ENCODE results near the gene ADIG. TPM values are rescaled to one million over a fixed set of nuclear protein-coding genes. Genes with fewer than 3 reads are reported as not detected.

The ADIG gene
- total and polyA plus RNA-seq, 4 donors = not detected

DNA sequence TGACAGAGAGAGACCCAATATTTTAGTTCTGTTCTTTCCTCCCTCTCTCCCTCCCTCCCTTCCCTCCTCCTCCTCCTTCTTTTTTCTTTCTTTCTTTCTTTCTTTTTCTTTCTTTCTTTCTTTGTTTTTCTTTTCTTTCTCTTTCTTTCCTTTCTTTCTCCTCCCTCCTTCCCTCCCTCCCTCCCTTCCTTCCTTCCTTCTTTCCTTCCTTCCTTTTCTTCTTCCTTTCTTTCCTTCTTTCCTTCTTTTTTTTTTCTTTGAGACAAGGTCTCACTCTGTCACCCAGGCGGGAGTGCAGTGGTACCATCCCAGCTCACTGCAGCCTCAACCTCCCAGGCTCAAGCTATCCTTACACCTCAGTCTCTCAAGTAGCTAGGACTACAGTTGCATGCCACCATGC is 49.0 kb downstream of the ADIG start:
- WGBS, 2 donors = 76 to 86% methylated on average over 1 of the region's 1 CpG
- no peak overlapping the region for H3K4me3 ChIP-seq (ENCODE audit: low read length in 2 of 2)
- intact Hi-C loops (cut with DNase I) = no loop called here
- H3K9me3 ChIP-seq (ENCODE audit: control insufficient read depth, low read length) = no peaks in the 10 kb centered on the region
- DNase-seq (no peak), ATAC-seq (ENCODE audit: low FRiP score) (no peak)
- H3K27ac ChIP-seq (ENCODE audit: low read depth in 1 of 2, low read length in 2 of 2) = no peak overlapping the region
- no peaks in the 10 kb centered on the region for H3K36me3 ChIP-seq (ENCODE audit: control insufficient read depth in 1 of 2, insufficient read depth in 2 of 2, low read length in 1 of 2)
- H3K4me1 ChIP-seq (ENCODE audit: control insufficient read depth in 1 of 2, insufficient read depth in 2 of 2, low read length in 2 of 2) = no peaks in the 10 kb centered on the region
- no peaks in the 10 kb centered on the region for H3K27me3 ChIP-seq (ENCODE audit: control insufficient read depth in 1 of 2, insufficient read depth in 2 of 2, low read length in 1 of 2)

DNA sequence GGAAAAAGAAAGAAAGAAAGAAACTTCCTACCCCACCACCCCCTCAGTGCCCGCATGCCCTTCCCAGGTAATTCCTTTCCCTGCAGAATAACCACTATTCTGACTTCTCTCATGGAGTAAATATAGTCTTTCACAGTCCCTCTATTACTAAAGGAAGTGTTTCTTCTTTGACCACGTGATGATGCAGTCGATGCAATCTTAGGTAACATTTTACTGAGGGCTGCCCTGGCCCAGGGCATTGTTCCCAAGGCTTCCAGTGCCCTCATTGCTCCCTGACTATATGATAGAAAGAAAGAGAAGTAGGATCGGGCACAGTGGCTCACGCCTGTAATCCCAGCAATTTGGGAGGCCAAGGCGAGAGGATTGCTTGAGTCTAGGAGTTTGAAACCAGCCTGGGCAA is 49.7 kb downstream of the ADIG start:
- 76% methylated on average over 6 of the region's 6 CpGs for WGBS, 2 donors
- Histone ChIP-seq H3K27me3 (ENCODE audit: control insufficient read depth in 1 of 2, insufficient read depth in 2 of 2, low read length in 1 of 2) (no peaks in the 10 kb centered on the region), H3K4me3 (ENCODE audit: low read length in 2 of 2) (no peak overlapping the region), H3K27ac (ENCODE audit: low read depth in 1 of 2, low read length in 2 of 2) (no peak overlapping the region), H3K36me3 (ENCODE audit: control insufficient read depth in 1 of 2, insufficient read depth in 2 of 2, low read length in 1 of 2) (no peaks in the 10 kb centered on the region), H3K9me3 (ENCODE audit: control insufficient read depth, low read length) (no peaks in the 10 kb centered on the region), H3K4me1 (ENCODE audit: control insufficient read depth in 1 of 2, insufficient read depth in 2 of 2, low read length in 2 of 2) (no peaks in the 10 kb centered on the region)
- no peak for DNase-seq
- intact Hi-C loops (cut with DNase I) = no loop called here
- no peak for ATAC-seq (ENCODE audit: low FRiP score)

DNA sequence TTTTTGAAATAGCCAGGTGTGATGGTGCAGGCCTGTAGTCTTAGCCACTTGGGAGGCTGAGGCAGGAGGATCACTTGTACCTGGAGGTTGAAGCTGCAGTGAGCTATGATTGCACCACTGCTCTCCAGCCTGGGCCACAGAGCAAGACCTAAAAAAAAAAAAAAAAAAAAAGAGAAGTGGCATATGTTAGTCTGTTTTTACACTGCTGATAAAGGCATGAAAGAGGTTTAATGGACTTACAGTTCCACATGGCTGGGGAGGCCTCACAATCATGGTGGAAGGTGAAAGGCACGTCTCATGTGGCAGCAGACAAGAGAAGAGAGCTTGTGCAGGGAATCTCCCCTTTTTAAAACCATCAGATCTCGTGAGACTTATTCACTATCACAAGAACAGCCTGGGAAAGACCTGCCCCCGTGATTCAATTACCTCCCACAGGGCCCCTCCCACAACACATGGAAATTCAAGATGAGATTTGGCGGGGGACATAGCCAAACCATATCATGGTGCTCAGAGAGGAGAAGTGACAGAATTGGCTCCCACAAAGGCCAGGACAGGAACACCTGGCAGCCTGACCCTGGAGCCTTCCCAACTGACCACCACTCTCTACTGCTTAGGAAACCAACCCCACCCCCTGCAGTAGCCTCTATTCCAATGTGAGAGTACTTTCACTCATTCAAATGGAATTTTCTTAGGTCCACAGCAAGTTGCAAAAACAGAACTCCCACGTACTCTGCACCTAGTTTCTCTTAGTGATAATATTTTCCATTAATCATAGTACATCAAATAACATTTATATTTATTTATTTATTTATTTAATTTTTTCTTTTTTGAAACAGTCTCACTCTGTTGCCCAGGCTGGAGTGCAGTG is 50.4 kb downstream of the ADIG start:
- Histone ChIP-seq H3K9me3 (ENCODE audit: control insufficient read depth, low read length) (no peaks in the 10 kb centered on the region), H3K27ac (ENCODE audit: low read depth in 1 of 2, low read length in 2 of 2) (no peak overlapping the region), H3K36me3 (ENCODE audit: control insufficient read depth in 1 of 2, insufficient read depth in 2 of 2, low read length in 1 of 2) (no peaks in the 10 kb centered on the region), H3K27me3 (ENCODE audit: control insufficient read depth in 1 of 2, insufficient read depth in 2 of 2, low read length in 1 of 2) (no peaks in the 10 kb centered on the region), H3K4me1 (ENCODE audit: control insufficient read depth in 1 of 2, insufficient read depth in 2 of 2, low read length in 2 of 2) (no peaks in the 10 kb centered on the region), H3K4me3 (ENCODE audit: low read length in 2 of 2) (no peak overlapping the region)
- no peak for ATAC-seq (ENCODE audit: low FRiP score)
- DNase-seq = no peak
- intact Hi-C loops (cut with DNase I) = no loop called here
- WGBS, 2 donors = 38 to 44% methylated on average over 5 of the region's 5 CpGs

DNA sequence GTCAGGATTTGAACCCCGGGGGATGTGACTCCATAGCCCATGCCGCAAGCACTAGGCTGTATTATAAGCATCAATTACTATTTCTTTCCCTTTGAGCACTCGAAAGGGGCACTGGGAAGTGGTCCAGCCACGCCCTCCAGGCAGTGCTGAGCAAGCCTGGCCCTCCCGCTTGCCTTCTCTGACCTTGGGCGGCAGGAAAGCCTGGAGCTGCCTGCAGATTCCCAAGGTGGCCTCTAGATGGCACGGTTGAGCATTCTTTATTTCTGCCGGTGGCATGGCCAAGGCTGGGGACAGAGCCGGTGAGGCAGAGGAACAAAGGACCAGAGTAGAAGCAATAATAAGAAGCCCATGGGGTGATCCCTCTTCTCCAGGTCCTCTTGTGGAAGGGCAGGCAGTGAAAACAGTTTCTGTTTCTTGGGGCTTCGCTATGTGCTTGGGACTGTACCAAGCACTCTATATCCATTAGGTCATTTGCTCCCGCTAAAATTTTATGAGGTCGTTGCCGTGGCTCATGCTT is 52.6 kb downstream of the ADIG start:
- no peak for DNase-seq
- H3K27ac ChIP-seq (ENCODE audit: low read depth in 1 of 2, low read length in 2 of 2) = no peak overlapping the region
- no peaks in the 10 kb centered on the region for H3K27me3 ChIP-seq (ENCODE audit: control insufficient read depth in 1 of 2, insufficient read depth in 2 of 2, low read length in 1 of 2)
- intact Hi-C loops (cut with DNase I) = no loop called here
- no peak overlapping the region for H3K4me3 ChIP-seq (ENCODE audit: low read length in 2 of 2)
- no peaks in the 10 kb centered on the region for H3K4me1 ChIP-seq (ENCODE audit: control insufficient read depth in 1 of 2, insufficient read depth in 2 of 2, low read length in 2 of 2)
- no peaks in the 10 kb centered on the region for H3K36me3 ChIP-seq (ENCODE audit: control insufficient read depth in 1 of 2, insufficient read depth in 2 of 2, low read length in 1 of 2)
- ATAC-seq (ENCODE audit: low FRiP score) = no peak
- WGBS, 2 donors = 31 to 36% methylated on average over 13 of the region's 13 CpGs
- H3K9me3 ChIP-seq (ENCODE audit: control insufficient read depth, low read length) = no peaks in the 10 kb centered on the region

GRCh38 chr20:38635721-38636288 is 54.8 kb downstream of the ADIG start:
- WGBS, 2 donors = 41 to 44% methylated on average over 3 of the region's 3 CpGs
- intact Hi-C loops (cut with DNase I) = no loop called here
- no peak for ATAC-seq (ENCODE audit: low FRiP score)
- no peaks in the 10 kb centered on the region for H3K9me3 ChIP-seq (ENCODE audit: control insufficient read depth, low read length)
- H3K27me3 ChIP-seq (ENCODE audit: control insufficient read depth in 1 of 2, insufficient read depth in 2 of 2, low read length in 1 of 2) = no peaks in the 10 kb centered on the region
- H3K4me1 ChIP-seq (ENCODE audit: control insufficient read depth in 1 of 2, insufficient read depth in 2 of 2, low read length in 2 of 2) = no peaks in the 10 kb centered on the region
- H3K36me3 ChIP-seq (ENCODE audit: control insufficient read depth in 1 of 2, insufficient read depth in 2 of 2, low read length in 1 of 2) = no peaks in the 10 kb centered on the region
- no peak overlapping the region for H3K4me3 ChIP-seq (ENCODE audit: low read length in 2 of 2)
- no peak for DNase-seq
- no peak overlapping the region for H3K27ac ChIP-seq (ENCODE audit: low read depth in 1 of 2, low read length in 2 of 2)

Other genes starting within 250 kb of the ADIG start
- 1 to 10 TPM; 2.7 to 7.8 TPM for gene LBP, start 234.7 kb upstream of the ADIG start, total RNA-seq
- gene LBP, start 234.7 kb upstream of the ADIG start, polyA plus RNA-seq = under 1 TPM; 0.20 to 0.25 TPM
- gene SNHG17, start 145.9 kb upstream of the ADIG start, total RNA-seq = 10 to 100 TPM; 30.4 to 46.2 TPM
- 10 to 100 TPM; 17.7 to 32.0 TPM for gene SNHG17, start 145.9 kb upstream of the ADIG start, polyA plus RNA-seq
- 10 to 100 TPM; 35.5 to 41.3 TPM for gene RALGAPB, start 108.4 kb upstream of the ADIG start, total RNA-seq
- 10 to 100 TPM in 1 of 2 donors, 1 to 10 TPM in 1; 5.9 to 12.8 TPM for gene RALGAPB, start 108.4 kb upstream of the ADIG start, polyA plus RNA-seq
- gene ARHGAP40, start 20.6 kb downstream of the ADIG start, total RNA-seq = not detected
- not detected for gene ARHGAP40, start 20.6 kb downstream of the ADIG start, polyA plus RNA-seq
- not detected for gene SLC32A1, start 143.3 kb downstream of the ADIG start, total RNA-seq
- not detected for gene SLC32A1, start 143.3 kb downstream of the ADIG start, polyA plus RNA-seq
- 1 to 10 TPM; 7.0 to 7.1 TPM for gene ACTR5, start 167.3 kb downstream of the ADIG start, total RNA-seq
- gene ACTR5, start 167.3 kb downstream of the ADIG start, polyA plus RNA-seq = 10 to 100 TPM in 1 of 2 donors, 1 to 10 TPM in 1; 3.5 to 10.3 TPM
- gene PPP1R16B, start 224.5 kb downstream of the ADIG start, total RNA-seq = 10 to 100 TPM; 13.4 to 17.6 TPM
- gene PPP1R16B, start 224.5 kb downstream of the ADIG start, polyA plus RNA-seq = 1 to 10 TPM in 1 of 2 donors, under 1 TPM in 1; 0.97 to 1.3 TPM

All from aorta (tissue), 5 donors.